Fibroblast of skin of back (primary cell): ENCODE measurements around the gene TLE5.
"Not testable (repeated sequence)": the region's sequence is repeated elsewhere in the genome, so short reads cannot be mapped to it uniquely, and the experiment has no call there.

Source experiments
- DNase-seq: peaks from one replicate; pipeline ENCODE4 v3.0.0-alpha.2; 2013

TLE5 gene

DNA sequence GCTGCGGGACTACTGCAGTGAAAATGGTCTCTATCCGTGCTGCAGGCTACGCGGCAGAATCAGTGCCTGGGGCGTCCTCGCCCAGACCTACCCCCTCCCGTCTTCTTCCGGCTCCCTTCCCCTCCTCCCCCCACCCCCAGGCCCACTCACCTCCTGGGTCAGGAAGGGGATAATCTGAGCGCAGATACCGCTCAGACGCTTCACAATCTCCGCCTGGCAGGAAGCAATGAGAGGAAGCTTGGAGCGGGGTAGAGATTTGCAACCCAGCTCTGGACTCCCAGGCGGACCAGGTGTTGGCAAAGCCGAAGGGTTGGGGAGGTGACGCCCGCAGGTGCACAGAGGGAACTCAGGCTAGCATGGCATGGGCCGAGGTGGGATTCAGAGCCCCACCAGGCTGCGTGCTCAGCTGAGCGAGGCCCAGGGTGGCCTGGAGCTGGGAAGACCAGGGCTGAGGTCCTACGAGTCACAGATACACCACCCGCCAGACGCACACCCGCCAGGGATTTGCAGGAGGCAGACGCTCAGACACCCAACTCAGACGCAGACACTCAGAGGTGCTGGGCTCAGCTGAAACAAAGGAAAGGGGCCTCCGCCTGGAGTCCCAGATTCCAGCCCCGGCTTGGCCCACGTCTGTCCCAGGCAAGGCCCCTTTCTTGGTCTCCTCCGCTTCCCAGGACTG lies 37.3 kb downstream of the TLE5 start:
- no peak for DNase-seq

DNA sequence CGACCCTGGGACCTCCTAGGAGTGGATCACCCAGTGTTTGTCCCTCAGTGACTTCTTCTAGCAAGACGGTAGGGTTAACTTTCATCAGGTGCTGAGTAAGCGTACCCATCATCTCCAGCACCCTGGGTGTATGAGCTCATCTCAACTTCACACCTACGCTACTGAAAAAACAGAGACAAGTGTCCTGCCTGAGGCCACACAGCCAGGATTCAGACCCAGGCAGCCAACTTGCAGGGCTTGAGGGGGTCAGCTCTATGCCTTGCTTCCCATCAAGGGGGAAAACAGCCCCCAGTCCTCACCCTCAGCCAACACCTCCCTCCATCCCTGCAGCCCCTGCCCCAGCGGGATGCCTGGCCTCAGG lies 37.8 kb downstream of the TLE5 start:
- DNase-seq: no peak

- no peak for DNase-seq
Observed at GRCh38 chr19:3020321-3020960, 41.9 kb downstream of the TLE5 start.

- DNase-seq: no peak
Observed at GRCh38 chr19:3019211-3019854, 43.0 kb downstream of the TLE5 start.

GRCh38 chr19:3017923-3018322 lies 44.4 kb downstream of the TLE5 start:
- DNase-seq: no peak

DNA sequence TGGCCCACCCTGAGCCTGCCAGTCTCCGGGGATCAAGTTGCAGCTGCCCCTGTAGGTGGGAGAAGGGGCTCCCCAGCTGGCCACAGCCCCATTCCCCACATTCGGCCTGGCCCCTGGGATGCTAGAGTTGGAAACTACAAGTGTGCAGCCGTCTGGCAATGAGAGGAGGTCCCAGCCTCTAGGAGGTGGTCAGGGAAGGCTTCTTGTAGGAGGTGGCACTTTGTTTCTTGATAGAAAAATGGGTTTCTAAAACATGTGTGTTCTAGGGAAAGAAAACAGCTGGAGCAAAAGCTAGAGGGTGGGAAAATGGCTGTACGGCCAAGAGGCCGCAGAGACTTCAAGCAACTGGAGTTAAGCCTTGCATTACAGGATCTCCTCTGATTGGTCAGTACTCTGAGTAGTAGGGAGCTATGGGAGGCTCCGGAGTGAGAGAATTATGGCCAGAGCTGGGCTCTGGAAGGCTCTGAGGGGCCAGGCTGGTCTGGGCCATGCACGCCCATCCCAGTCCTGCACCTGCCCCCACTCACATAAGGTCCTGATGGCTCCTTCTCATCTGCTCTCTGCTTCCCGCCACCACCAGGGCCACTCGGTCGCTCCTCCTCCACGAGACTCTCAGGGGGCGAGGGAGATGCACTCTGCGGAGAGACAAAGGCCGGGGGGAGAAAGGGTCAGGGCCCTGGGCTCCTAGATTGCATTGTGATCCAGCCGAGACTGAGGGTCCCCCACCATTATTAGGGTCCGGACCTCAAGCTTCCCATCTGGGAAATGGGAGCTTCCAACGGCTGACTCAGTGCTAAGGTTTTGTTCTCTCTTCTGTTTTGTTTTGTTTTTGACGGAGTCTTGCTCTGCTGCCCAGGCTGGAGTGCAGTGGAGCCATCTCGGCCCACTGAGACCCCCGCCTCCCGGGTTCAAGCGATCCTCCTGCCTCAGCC lies 46.9 kb downstream of the TLE5 start:
- DNase-seq: no peak

GRCh38 chr19:3014135-3014534 lies 48.2 kb downstream of the TLE5 start:
- no peak for DNase-seq

- DNase-seq: no peak
Observed at GRCh38 chr19:3013263-3013725, 49.0 kb downstream of the TLE5 start.

DNA sequence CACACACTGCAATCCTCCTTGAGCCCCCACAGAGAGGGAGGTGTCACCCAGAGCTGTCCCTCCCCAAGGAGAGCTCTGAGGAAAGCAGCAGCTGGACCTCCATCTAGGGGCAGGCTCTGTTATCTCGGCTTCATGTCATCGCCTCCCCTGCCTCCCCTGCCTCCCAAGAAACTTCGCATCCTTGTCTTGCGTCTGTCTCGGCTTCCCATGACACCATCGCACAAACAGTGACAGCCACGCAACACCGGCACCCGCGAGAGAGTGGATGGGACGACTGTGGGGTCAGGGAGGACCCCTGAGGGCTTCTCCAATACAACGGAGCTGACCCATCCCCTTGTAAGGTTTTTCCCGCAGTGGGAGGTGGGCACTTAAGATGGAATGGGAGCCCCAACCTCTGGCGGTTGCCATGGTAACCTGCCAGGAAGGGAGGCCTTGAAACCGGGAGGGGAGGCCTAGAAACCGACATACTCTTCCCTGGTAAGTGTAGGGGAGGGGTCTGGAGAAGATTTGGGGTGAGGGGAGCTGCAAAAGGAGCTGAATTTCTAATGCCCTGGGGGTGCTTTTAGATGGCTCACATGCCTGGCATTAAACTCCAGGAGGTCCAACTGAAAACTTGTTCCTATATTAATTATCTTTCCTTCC lies 49.6 kb downstream of the TLE5 start:
- no peak for DNase-seq

DNA sequence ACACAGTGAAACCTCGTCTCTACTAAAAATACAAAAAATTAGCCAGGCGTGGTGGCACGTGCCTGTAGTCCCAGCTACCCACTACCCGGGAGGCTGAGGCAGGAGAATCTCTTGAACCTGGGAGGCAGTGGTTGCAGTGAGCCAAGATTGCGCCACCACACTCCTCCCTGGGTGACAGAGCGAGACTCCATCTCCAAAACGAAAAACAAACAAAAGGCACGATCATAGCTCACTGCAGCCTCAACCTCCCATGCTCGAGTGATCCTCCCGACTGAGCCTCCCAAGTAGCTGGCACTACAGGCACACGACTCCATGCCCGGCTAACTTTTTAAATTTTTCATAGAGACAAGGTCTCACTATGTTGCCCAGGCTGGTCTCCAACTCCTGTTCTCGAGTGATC lies 50.2 kb downstream of the TLE5 start:
- not testable (repeated sequence) for DNase-seq

DNA sequence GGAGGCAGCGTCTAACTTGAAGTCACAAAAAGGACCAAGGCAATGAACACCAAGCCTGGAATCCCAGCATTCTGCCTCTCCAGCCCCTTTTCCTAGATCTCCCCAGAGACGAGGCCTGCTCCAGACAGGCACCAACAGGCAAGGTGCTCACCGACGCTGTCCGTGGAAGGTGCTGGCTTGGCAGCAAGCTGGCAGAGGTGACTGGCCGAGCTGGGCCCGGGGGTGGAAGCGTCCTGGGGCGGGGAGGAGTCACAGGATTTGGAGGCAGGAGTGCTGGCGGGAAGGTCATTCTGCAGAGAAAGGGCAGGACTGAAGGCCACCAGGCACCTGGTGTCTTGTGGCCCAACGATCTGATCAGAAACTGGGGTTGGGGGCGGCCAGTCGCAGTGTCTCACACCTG lies 51.4 kb downstream of the TLE5 start:
- DNase-seq: no peak

GRCh38 chr19:3008994-3009393 lies 53.3 kb downstream of the TLE5 start:
- DNase-seq: no peak

DNA sequence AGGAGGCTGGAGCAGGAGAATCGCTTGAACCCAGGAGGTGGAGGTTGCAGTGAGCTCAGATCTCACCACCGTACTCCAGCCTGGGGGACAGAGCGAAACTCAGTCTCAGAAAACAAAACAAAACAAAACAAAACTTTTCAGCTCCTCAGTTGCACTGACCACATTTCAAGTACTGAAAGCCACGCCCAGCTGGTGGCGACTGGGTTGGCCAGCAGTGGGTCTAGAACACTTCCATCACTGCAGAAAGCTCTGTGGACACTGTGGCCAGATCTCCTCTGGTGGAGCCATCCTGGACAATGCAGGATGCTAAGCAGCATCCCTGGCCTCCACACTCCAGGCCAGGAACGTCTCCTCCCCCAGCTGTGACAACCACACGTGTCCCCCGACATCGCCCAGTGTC lies 54.3 kb downstream of the TLE5 start:
- no peak for DNase-seq

- DNase-seq: no peak
Observed at GRCh38 chr19:3006075-3006767, 56.1 kb downstream of the TLE5 start.

DNA sequence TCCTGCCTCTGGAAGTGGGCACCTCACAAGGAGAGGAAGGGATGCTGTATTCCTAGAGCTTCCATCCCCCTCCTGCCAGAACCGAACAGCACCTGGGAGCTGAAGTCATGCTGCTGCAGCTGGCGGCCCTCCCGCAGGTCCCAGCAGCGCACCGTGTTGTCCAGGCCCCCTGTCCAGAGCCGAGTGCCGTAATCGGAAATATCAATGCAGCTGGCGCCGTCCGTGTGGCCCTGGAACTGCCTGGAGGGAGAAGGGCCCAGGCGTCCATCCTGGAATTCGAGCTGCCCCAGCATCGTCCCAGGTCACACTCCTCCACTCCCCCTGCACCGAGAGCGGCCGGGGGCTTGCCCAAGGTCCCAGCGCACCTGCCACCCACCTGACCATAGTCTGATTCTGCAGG lies 57.0 kb downstream of the TLE5 start:
- no peak for DNase-seq

DNA sequence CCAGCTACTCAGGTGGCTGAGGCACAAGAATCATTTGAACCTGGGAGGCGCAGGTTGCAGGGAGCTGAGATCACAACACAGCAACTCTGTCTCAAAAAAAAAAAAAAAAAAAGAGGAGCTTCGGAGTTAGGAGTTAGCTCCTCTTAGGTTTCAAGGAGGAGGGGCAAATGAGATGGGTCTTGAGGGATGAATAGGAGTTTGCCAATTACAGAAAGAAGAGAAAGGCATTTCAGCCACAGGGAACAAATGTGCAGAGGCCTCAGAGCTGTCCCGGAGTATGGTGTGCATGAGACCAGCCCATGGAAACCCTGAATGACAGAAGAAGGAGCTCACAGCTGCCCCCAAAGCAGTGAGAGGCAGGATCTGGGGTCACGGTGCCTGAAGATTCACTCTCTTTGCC lies 57.8 kb downstream of the TLE5 start:
- no peak for DNase-seq

DNA sequence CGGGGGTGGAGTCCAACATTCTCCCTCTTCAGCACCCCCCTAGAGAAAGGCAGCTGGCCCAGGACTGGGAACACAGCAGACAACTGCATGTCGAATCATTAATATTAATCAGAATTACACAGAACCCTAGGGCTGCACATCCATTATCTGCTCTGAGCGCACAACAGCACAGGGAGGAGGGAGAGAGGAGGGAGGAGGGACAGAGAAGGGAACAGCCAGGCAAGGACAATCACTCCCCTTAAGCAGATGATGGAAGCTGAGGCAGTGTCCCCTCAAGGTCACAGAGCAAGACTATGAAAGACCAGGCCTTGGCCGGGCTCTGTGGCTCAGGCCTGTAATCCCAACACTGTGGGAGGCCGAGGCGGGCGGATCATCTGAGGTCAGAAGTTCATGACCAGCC lies 59.2 kb downstream of the TLE5 start:
- no peak for DNase-seq
